Neutrophil (primary cell): Measurements from ENCODE around the gene TEX36.
"Not testable (repeated sequence)": the region's sequence is repeated elsewhere in the genome, so short reads cannot be mapped to it uniquely, and the experiment has no call there.

Experiments used
- H3K27ac ChIP-seq: fragments of 200-600 bp; sonication (generic); 2 replicates; pipeline ENCODE4 v1.5.1; 2016; ENCODE audit warnings: mild to moderate bottlenecking, moderate library complexity
- H3K27me3 ChIP-seq: fragments of 200-600 bp; sonication (generic); 2 replicates; pipeline ENCODE4 v1.6.0; 2016; ENCODE audit warnings: mild to moderate bottlenecking
- H3K36me3 ChIP-seq: fragments of 200-600 bp; sonication (generic); 2 replicates; pipeline ENCODE4 v1.5.1; 2017
- H3K4me1 ChIP-seq, 2 experiments: fragments of 200-600 bp in 1 of 2; sonication (generic) in 1 of 2; 1 replicate in 1 of 2; 2 replicates in 1 of 2; pipeline versions ENCODE4 v1.5.1 to v1.6.1; 2013 to 2016; ENCODE audit warnings: low read depth in 1 of 2, low read length in 1 of 2, mild to moderate bottlenecking in 1 of 2, moderate library complexity in 1 of 2; ENCODE audit not compliant: control insufficient read depth in 1 of 2, insufficient read depth in 1 of 2
- H3K4me3 ChIP-seq, 2 experiments: fragments of 200-600 bp in 1 of 2; sonication (generic) in 1 of 2; 1 replicate in 1 of 2; 2 replicates in 1 of 2; pipeline ENCODE4 v1.5.1; 2013 to 2016; ENCODE audit warnings: low read depth in 1 of 2, low read length in 1 of 2, mild to moderate bottlenecking in 1 of 2, moderate library complexity in 1 of 2
- H3K9me3 ChIP-seq: fragments of 200-600 bp; sonication (generic); 2 replicates; pipeline ENCODE4 v1.5.1; 2016
- CTCF ChIP-seq: fragments of 200-600 bp; sonication (generic); IDR thresholded peaks from 2 replicates; pipeline ENCODE4 v1.5.1; 2016; ENCODE audit warnings: antibody characterized with exemption

Gene TEX36

GRCh38 chr10:125719173-125720001 lies 36.4 kb upstream of the TEX36 start, which contains the start of gene EDRF1:
Gene EDRF1, plus strand, starts transcription at chr10:125719709. Its CDS starts 99 bp downstream, at chr10:125719808.
- peak within 1 kb of the TSS; percentile 83 for H3K27ac ChIP-seq
- H3K4me3 ChIP-seq = peak within 1 kb of the TSS; percentile 86 to 97
- H3K36me3 ChIP-seq = peaks cover 31% of the 10 kb centered on the region
- no peaks in the 10 kb centered on the region for H3K9me3 ChIP-seq
- no peaks in the 10 kb centered on the region for H3K27me3 ChIP-seq
- H3K4me1 ChIP-seq = peaks cover 15 to 19% of the 10 kb centered on the region in 2 experiments
- TF ChIP-seq CTCF = peak; percentile 25

GRCh38 chr10:125714728-125715127 lies 31.8 kb upstream of the TEX36 start:
- H3K4me1 ChIP-seq, H3K36me3 ChIP-seq: not testable (repeated sequence)
- peaks cover 25% of the 10 kb centered on the region for H3K27me3 ChIP-seq

GRCh38 chr10:125711110-125711750 lies 28.3 kb upstream of the TEX36 start:
- H3K27ac ChIP-seq = no peak overlapping the region
- H3K4me3 ChIP-seq = no peak overlapping the region
- no peaks in the 10 kb centered on the region for H3K36me3 ChIP-seq
- H3K27me3 ChIP-seq = peaks cover 35% of the 10 kb centered on the region
- no peak for TF ChIP-seq CTCF
- no peaks in the 10 kb centered on the region for H3K4me1 ChIP-seq
- peaks cover 3% of the 10 kb centered on the region for H3K9me3 ChIP-seq

More at GRCh38 chr10:125714728-125715127, 31.8 kb upstream of the TEX36 start:
- H3K27ac ChIP-seq, H3K9me3 ChIP-seq, H3K4me3 ChIP-seq: not testable (repeated sequence)

GRCh38 chr10:125709553-125710474 lies 26.9 kb upstream of the TEX36 start:
- H3K27ac ChIP-seq = no peak overlapping the region
- peaks cover 35% of the 10 kb centered on the region for H3K27me3 ChIP-seq
- TF ChIP-seq CTCF = no peak
- no peaks in the 10 kb centered on the region for H3K4me1 ChIP-seq
- no peaks in the 10 kb centered on the region for H3K36me3 ChIP-seq
- peaks cover 3% of the 10 kb centered on the region for H3K9me3 ChIP-seq
- H3K4me3 ChIP-seq = no peak overlapping the region

- H3K9me3 ChIP-seq = peaks cover 1% of the 10 kb centered on the region
- no peak for TF ChIP-seq CTCF
- no peak overlapping the region for H3K27ac ChIP-seq
- H3K36me3 ChIP-seq = no peaks in the 10 kb centered on the region
- peaks cover 35% of the 10 kb centered on the region for H3K27me3 ChIP-seq
- H3K4me1 ChIP-seq = no peaks in the 10 kb centered on the region
- H3K4me3 ChIP-seq = no peak overlapping the region
Observed at GRCh38 chr10:125708971-125709503, 26.1 kb upstream of the TEX36 start.
